ENCODE results near the gene ARHGEF12. TPM values are rescaled to one million over a fixed set of nuclear protein-coding genes. Genes with fewer than 3 reads are reported as not detected.

Gene ARHGEF12
- total RNA-seq, 4 donors from 2014 or later: 52.9 to 77.3 (median 61.4) TPM

DNA sequence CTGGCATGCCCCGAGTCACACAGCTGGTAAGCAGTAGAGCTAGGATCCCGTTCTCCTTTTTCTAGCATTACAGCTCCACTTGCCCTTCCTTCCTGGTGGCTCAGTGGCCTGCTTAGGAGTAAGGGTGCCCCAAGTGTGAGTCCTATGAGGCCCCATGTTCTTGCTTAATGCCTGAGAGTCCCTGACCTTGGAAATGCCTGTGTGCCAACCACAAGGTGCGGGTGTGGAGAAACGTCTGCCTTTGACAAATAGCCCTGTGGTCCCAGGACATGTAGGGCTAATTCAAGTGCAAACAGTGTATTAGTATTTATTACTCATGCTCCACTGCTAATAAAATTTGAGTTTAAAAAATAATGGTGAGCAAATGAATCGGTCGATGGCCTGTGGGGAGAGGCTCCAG, 193.7 kb downstream of the ARHGEF12 start:
- no peak overlapping the region for H3K27ac ChIP-seq
- H3K36me3 ChIP-seq: no peaks in the 10 kb centered on the region
- no peak for ATAC-seq
- H3K27me3 ChIP-seq: peaks cover 0 to 8% (median 0%) of the 10 kb centered on the region in 3 donors
- intact Hi-C loops (cut with DNase I; ENCODE audit: low total_unique reads): no loop called here
- no peak for TF ChIP-seq POLR2A (IDR thresholded peaks at IDR 0.05)
- TF ChIP-seq, protein P1, sequence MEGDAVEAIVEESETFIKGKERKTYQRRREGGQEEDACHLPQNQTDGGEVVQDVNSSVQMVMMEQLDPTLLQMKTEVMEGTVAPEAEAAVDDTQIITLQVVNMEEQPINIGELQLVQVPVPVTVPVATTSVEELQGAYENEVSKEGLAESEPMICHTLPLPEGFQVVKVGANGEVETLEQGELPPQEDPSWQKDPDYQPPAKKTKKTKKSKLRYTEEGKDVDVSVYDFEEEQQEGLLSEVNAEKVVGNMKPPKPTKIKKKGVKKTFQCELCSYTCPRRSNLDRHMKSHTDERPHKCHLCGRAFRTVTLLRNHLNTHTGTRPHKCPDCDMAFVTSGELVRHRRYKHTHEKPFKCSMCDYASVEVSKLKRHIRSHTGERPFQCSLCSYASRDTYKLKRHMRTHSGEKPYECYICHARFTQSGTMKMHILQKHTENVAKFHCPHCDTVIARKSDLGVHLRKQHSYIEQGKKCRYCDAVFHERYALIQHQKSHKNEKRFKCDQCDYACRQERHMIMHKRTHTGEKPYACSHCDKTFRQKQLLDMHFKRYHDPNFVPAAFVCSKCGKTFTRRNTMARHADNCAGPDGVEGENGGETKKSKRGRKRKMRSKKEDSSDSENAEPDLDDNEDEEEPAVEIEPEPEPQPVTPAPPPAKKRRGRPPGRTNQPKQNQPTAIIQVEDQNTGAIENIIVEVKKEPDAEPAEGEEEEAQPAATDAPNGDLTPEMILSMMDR (IDR thresholded peaks at IDR 0.05 in 4 of 5, conservative IDR thresholded peaks at IDR 0.05 in 1 of 5): no peak
- no peaks in the 10 kb centered on the region for H3K4me1 ChIP-seq
- H3K4me3 ChIP-seq: no peak overlapping the region
- no peaks in the 10 kb centered on the region for H3K9me3 ChIP-seq
- in situ Hi-C loops (cut with MboI; ENCODE audit: low sequenced_read_pairs in 4 of 4): no loop called here
- DNase-seq: no peak

DNA sequence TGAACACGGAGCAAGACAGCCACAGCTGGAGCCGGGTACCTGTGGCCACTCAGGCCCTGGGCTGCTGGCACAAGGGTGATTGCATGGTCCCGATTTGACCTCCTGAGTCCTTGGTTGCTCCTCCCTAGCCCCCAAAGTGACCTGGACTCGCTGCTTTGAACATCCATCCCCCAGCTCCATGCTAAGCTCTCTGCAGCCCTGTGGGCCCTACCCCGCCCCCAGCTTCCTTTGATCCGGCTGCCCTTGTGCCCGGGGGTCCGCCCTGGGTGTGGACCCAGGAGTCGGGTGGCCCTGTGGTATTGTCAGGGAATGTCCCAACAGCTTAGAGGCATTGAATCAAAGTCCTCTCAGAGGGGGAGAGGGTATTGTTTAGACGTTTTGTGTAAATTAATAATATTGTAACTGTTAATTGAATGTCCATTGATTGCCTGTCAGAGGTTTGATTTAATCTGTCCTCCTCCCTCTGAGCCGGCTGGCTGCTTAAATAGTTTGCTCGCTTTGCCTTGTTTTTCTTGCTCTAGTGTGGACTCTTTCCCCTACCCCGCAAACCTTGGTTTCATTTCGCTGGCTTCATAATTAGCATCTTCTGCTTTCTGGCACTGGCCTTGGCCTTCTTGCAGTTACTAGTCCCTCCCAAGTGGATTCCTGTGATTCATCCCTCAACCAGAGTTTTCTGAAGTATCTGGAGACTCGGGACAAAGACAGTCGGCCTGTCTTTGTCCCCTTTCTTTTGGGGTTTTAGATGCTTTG, 196.0 kb downstream of the ARHGEF12 start:
- ATAC-seq (no peak), DNase-seq (no peak)
- Histone ChIP-seq H3K4me3 (no peak overlapping the region), H3K27ac (no peak overlapping the region), H3K36me3 (no peaks in the 10 kb centered on the region), H3K4me1 (no peaks in the 10 kb centered on the region), H3K27me3 (peaks cover 0 to 8% (median 0%) of the 10 kb centered on the region in 3 donors), H3K9me3 (no peaks in the 10 kb centered on the region)
- intact Hi-C loops (cut with DNase I; ENCODE audit: low total_unique reads): no loop called here
- in situ Hi-C loops (cut with MboI; ENCODE audit: low sequenced_read_pairs in 4 of 4): no loop called here
- no peak for TF ChIP-seq POLR2A (IDR thresholded peaks at IDR 0.05)

DNA sequence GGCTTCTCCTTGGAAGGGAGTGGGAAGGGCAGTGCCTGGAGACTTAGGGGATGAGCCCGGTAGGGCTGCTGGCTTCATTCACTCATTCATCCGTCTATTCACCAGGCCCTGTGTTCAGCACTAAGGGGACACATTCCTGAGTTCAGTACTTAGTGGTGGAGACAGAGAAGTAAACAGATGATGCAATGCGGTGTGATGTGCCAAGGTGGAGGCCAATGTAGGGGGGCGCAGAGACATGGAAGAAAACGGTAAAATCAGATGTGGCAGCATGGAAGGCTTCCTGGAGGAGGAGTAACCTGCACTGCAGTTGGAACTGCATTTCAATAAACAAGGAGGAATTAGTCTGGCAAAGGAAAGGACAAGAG, 196.6 kb downstream of the ARHGEF12 start:
- intact Hi-C loops (cut with DNase I; ENCODE audit: low total_unique reads): no loop called here
- DNase-seq: no peak
- no peak for ATAC-seq

DNA sequence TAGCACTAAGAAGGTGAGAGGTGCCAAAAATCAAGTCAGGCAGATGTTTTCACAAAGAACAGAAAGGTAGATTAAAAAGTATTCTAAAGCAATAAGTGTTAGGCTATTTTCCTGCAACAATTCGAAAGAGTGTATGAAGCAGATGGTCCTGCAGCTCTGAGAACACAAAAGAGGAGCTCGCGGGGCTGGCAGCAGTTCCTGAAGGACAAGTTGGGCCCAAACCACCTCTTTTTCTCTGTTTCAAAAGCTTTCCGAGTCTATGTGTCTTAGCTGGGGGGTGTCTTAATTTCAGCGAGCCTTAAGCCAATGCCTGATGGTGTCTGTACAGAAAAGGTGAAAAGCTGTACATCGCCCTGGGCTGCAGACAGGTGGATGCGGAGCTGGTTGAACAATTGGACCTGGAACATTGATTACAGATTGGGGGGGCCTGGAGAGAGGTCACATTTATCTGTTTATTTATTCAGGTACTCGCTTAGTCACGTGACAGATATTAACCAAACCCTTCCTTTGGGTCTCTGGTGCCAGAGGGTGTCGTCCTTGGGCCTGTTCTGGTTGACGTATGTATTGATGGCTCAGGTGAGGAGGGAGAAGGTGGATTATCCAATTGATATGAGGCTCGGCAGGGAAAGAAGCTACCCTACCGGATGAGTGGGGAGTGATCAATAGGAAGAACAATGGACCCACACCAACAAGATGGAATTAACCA, 200.0 kb downstream of the ARHGEF12 start:
- Histone ChIP-seq H3K27me3 (peaks cover 0 to 8% (median 0%) of the 10 kb centered on the region in 3 donors), H3K4me1 (no peaks in the 10 kb centered on the region), H3K4me3 (no peak overlapping the region), H3K27ac (no peak overlapping the region), H3K9me3 (no peaks in the 10 kb centered on the region), H3K36me3 (no peaks in the 10 kb centered on the region)
- ATAC-seq (no peak), DNase-seq (no peak)
- in situ Hi-C loops (cut with MboI; ENCODE audit: low sequenced_read_pairs in 4 of 4) (no loop called here), intact Hi-C loops (cut with DNase I; ENCODE audit: low total_unique reads) (no loop called here)
- TF ChIP-seq POLR2A (IDR thresholded peaks at IDR 0.05): no peak
- TF ChIP-seq, protein P1 (IDR thresholded peaks at IDR 0.05 in 4 of 5, conservative IDR thresholded peaks at IDR 0.05 in 1 of 5): no peak

More for the DNA sequence above, 196.6 kb downstream of the ARHGEF12 start:
- in situ Hi-C loops (cut with MboI; ENCODE audit: low sequenced_read_pairs in 4 of 4): no loop called here
- Histone ChIP-seq H3K4me1 (no peaks in the 10 kb centered on the region), H3K4me3 (no peak overlapping the region), H3K27me3 (peaks cover 0 to 8% (median 0%) of the 10 kb centered on the region in 3 donors), H3K9me3 (no peaks in the 10 kb centered on the region), H3K27ac (no peak overlapping the region), H3K36me3 (no peaks in the 10 kb centered on the region)
- no peak for TF ChIP-seq POLR2A (IDR thresholded peaks at IDR 0.05)
- TF ChIP-seq, protein P1 (IDR thresholded peaks at IDR 0.05 in 4 of 5, conservative IDR thresholded peaks at IDR 0.05 in 1 of 5): no peak

DNA sequence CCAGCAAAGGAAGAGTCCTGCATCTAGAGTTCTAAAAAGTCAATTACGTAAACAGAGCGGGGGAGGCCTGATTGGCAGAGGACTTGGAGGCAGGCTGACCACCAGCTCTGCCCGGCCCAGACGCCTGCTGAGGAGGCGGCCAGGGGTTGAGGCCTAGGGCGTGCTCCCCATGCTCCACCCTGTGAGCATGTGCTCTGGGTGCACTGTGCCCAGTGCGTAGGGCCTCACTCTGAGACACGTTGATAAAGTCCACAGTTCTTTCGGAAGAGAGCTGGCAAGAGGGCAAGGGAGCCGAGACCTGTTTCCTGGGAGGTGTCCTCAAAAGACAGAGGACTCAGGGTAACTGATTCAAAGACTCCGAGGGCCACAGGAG, 200.6 kb downstream of the ARHGEF12 start:
- DNase-seq (no peak), ATAC-seq (no peak)
- Histone ChIP-seq H3K36me3 (no peaks in the 10 kb centered on the region), H3K4me1 (no peaks in the 10 kb centered on the region), H3K27ac (no peak overlapping the region), H3K9me3 (no peaks in the 10 kb centered on the region), H3K27me3 (peaks cover 0 to 7% (median 0%) of the 10 kb centered on the region in 3 donors), H3K4me3 (no peak overlapping the region)
- intact Hi-C loops (cut with DNase I; ENCODE audit: low total_unique reads): no loop called here
- TF ChIP-seq, protein P1 (IDR thresholded peaks at IDR 0.05 in 4 of 5, conservative IDR thresholded peaks at IDR 0.05 in 1 of 5): no peak
- TF ChIP-seq POLR2A (IDR thresholded peaks at IDR 0.05): no peak
- in situ Hi-C loops (cut with MboI; ENCODE audit: low sequenced_read_pairs in 4 of 4): no loop called here
